Liver (tissue), 5 donors: ENCODE measurements around the gene TANGO6. TPM values are rescaled to one million over a fixed set of nuclear protein-coding genes. Genes with fewer than 3 reads are reported as not detected.

Source experiments
- polyA plus RNA-seq, 2 donors: library from polyadenylated mRNA; stranded (reverse) in 1 of 2; unstranded in 1 of 2; fragments of 200-250 nt in 1 of 2; fragments of >200 nt in 1 of 2; fragmentation: Nextera tagmentation in 1 of 2; extraction: Ambion mirVana in 1 of 2; gene quantifications; one replicate each; pipeline versions ENCODE4 v1.2.1 to v1.2.3, GENCODE V29; 2013 to 2015
- small RNA-seq: library from RNA; depleted of rRNA; stranded (forward); fragments of <200 nt; gene quantifications from one replicate; pipeline ENCODE3, GENCODE V24; 2014
- total RNA-seq, 2 donors: library from RNA; depleted of rRNA; stranded (reverse); fragments of >200 nt; gene quantifications; one replicate each; pipeline ENCODE4 v1.2.3, GENCODE V29; 2014
- donor health status: healthy.
- donor health status: healthy.
- donor health status: healthy.

The TANGO6 gene
- total and polyA plus RNA-seq, 4 donors, result 6.8 to 40.6 (median 10.5) TPM

Small RNA genes lying within 50 kb of the gene (small RNA-seq; reads per million reads assigned to genes)
- gene RF00019 (not detected), gene RF00066 (not detected), gene RNU6-898P (not detected)

Other genes with a start within 250 kb of the TANGO6 start
- gene CDH3, start 198.2 kb upstream of the TANGO6 start, total RNA-seq, result under 1 TPM; 0.08 to 0.19 TPM
- not detected for gene CDH3, start 198.2 kb upstream of the TANGO6 start, polyA plus RNA-seq
- gene CDH1, start 106.2 kb upstream of the TANGO6 start, total RNA-seq, result 10 to 100 TPM; 63.3 to 69.3 TPM
- 10 to 100 TPM; 21.8 to 37.2 TPM for gene CDH1, start 106.2 kb upstream of the TANGO6 start, polyA plus RNA-seq